GM20000 (cell line): ENCODE results near the gene ZNF296.

Source experiments
- DNase-seq: peaks from one replicate; pipeline ENCODE4 v3.0.0; 2012; ENCODE audit warnings: low spot score
- CTCF ChIP-seq: IDR thresholded peaks from 2 replicates; pipeline ENCODE4 v1.5.1; 2012; ENCODE audit warnings: mild to moderate bottlenecking, control low read depth; ENCODE audit errors: extremely low read depth, missing control alignments

The ZNF296 gene

GRCh38 chr19:45049073-45049736 is 27.1 kb downstream of the ZNF296 start:
- DNase-seq = no peak
- no peak for TF ChIP-seq CTCF

- DNase-seq = peak; percentile 71
Measured at GRCh38 chr19:45047188-45047797, 29.0 kb downstream of the ZNF296 start.

GRCh38 chr19:45046355-45046754 is 29.9 kb downstream of the ZNF296 start:
- DNase-seq = no peak
- no peak for TF ChIP-seq CTCF

More at GRCh38 chr19:45047188-45047797, 29.0 kb downstream of the ZNF296 start:
- no peak for TF ChIP-seq CTCF

DNA sequence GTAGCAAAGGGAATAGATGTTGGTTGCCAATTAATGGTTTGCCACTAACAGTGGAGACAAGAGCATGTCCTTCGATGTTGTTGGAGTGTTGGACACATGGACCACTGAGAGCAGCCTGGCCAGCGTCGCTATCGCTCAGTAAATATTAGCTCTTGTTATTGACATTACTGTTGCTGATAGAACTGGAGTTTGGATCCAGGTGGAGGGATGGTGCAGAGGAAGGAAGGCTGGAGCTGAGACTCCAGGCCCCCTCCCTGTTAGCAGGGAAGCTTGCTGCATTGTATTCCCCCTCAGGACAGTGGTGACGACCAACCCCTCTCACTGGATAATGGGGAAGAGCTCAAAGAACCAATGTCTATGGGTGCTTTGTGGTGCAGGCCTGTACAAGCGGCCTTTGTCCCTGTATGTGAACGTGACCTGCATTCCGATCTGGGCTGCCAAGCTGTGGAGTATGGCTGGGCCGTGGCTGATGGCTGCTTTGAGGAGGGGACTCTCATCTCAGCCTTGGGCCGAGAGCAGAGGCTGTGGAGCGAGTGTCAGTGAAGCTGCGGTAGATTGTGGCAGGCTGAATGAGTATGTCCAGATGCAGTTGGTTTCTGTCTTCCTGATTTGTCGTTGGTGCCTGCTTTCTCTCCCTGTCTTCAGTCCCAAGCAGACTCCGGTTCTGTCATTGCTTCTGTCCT is 30.5 kb downstream of the ZNF296 start:
- DNase-seq = no peak
- TF ChIP-seq CTCF = no peak

GRCh38 chr19:45041125-45041524 is 35.2 kb downstream of the ZNF296 start:
- no peak for TF ChIP-seq CTCF
- DNase-seq = no peak

DNA sequence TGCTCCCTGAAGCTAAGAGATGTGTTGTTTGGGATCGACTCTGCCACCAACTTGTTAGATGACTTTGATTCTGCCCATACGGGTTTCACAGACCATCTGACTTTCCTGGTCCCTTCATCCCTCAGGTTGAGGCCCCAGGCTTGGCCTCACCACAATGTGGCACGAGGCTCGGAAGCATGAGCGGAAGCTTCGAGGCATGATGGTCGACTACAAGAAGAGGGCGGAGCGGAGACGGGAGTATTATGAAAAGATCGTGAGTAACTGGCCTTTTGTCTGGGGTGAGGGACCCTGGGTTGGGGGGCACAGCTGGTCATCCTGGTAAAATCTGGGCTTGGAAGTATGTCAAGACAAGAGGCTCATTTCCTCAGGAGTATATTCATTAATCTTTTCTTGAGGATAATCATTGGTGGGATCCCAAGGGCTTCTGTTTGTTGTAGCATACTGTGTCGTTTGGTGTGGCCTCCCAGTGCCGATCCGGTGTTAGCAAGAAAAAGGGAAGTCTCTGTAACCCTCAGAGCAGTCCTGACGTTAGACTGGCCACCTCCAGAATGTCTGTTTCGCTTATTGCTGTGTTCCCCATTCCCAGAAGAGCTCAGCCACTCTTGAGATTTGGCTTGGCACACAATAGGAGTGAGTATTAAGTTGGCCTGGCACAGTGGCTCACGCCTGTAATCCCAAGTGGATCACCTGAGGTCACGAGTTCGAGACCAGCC is 36.1 kb downstream of the ZNF296 start:
- DNase-seq = no peak
- no peak for TF ChIP-seq CTCF
